Measurements from ENCODE around the gene PKD1.
"Not testable (repeated sequence)": the region's sequence is repeated elsewhere in the genome, so short reads cannot be mapped to it uniquely, and the experiment has no call there.

The PKD1 gene

GRCh38 chr16:2149630-2150417, 14.1 kb upstream of the PKD1 start:
- H3K27me3 Mint-ChIP-seq: no peaks in the 10 kb centered on the region
- peaks cover 10% of the 10 kb centered on the region for H3K36me3 Mint-ChIP-seq
- peaks cover 18% of the 10 kb centered on the region for H3K4me1 Mint-ChIP-seq (ENCODE audit: low read depth)
- no peaks in the 10 kb centered on the region for H3K9me3 Mint-ChIP-seq (ENCODE audit: low read depth)
- H3K4me3 Mint-ChIP-seq: peak overlapping the region; percentile 42
- H3K27ac Mint-ChIP-seq: no peak overlapping the region

GRCh38 chr16:2148714-2149629, 13.3 kb upstream of the PKD1 start:
- peaks cover 18% of the 10 kb centered on the region for H3K4me1 Mint-ChIP-seq (ENCODE audit: low read depth)
- peak overlapping the region; percentile 44 for H3K4me3 Mint-ChIP-seq
- no peaks in the 10 kb centered on the region for H3K27me3 Mint-ChIP-seq
- no peak overlapping the region for H3K27ac Mint-ChIP-seq
- H3K9me3 Mint-ChIP-seq (ENCODE audit: low read depth): no peaks in the 10 kb centered on the region
- peaks cover 6% of the 10 kb centered on the region for H3K36me3 Mint-ChIP-seq

GRCh38 chr16:2147981-2148671, 12.4 kb upstream of the PKD1 start, which contains the start of gene RAB26:
Gene RAB26, plus strand, starts transcription at chr16:2148625. Its CDS starts 159 bp downstream, at chr16:2148784.
- Mint-ChIP-seq H3K36me3 (peaks cover 2% of the 10 kb centered on the region), H3K27ac (no peak within 1 kb of the TSS), H3K9me3 (ENCODE audit: low read depth) (no peaks in the 10 kb centered on the region), H3K27me3 (no peaks in the 10 kb centered on the region), H3K4me3 (peak within 1 kb of the TSS; percentile 44), H3K4me1 (ENCODE audit: low read depth) (peaks cover 16% of the 10 kb centered on the region)

- Mint-ChIP-seq H3K4me1 (ENCODE audit: low read depth) (peaks cover 15% of the 10 kb centered on the region), H3K36me3 (peaks cover 2% of the 10 kb centered on the region), H3K4me3 (no peak overlapping the region), H3K27me3 (no peaks in the 10 kb centered on the region), H3K9me3 (ENCODE audit: low read depth) (no peaks in the 10 kb centered on the region), H3K27ac (no peak overlapping the region)
Observed at GRCh38 chr16:2147378-2147777, 11.7 kb upstream of the PKD1 start.

- Mint-ChIP-seq H3K4me3 (no peak overlapping the region), H3K27ac (no peak overlapping the region), H3K4me1 (ENCODE audit: low read depth) (peaks cover 7% of the 10 kb centered on the region), H3K36me3 (no peaks in the 10 kb centered on the region), H3K27me3 (no peaks in the 10 kb centered on the region), H3K9me3 (ENCODE audit: low read depth) (no peaks in the 10 kb centered on the region)
Observed at GRCh38 chr16:2145843-2146242, 10.1 kb upstream of the PKD1 start.

- Mint-ChIP-seq H3K4me1 (ENCODE audit: low read depth) (peaks cover 2% of the 10 kb centered on the region), H3K4me3 (no peak overlapping the region), H3K27me3 (no peaks in the 10 kb centered on the region)
Observed at GRCh38 chr16:2143878-2144485, 8.3 kb upstream of the PKD1 start.

GRCh38 chr16:2142942-2143877, 7.5 kb upstream of the PKD1 start:
- no peaks in the 10 kb centered on the region for H3K9me3 Mint-ChIP-seq (ENCODE audit: low read depth)
- no peaks in the 10 kb centered on the region for H3K27me3 Mint-ChIP-seq
- H3K36me3 Mint-ChIP-seq: no peaks in the 10 kb centered on the region
- no peak overlapping the region for H3K4me3 Mint-ChIP-seq
- H3K4me1 Mint-ChIP-seq (ENCODE audit: low read depth): peaks cover 2% of the 10 kb centered on the region
- no peak overlapping the region for H3K27ac Mint-ChIP-seq

More at GRCh38 chr16:2143878-2144485, 8.3 kb upstream of the PKD1 start:
- H3K9me3 Mint-ChIP-seq (ENCODE audit: low read depth): no peaks in the 10 kb centered on the region
- H3K27ac Mint-ChIP-seq: no peak overlapping the region
- H3K36me3 Mint-ChIP-seq: no peaks in the 10 kb centered on the region

- H3K36me3 Mint-ChIP-seq; H3K4me1 Mint-ChIP-seq (ENCODE audit: low read depth); H3K27ac Mint-ChIP-seq; H3K27me3 Mint-ChIP-seq; H3K9me3 Mint-ChIP-seq (ENCODE audit: low read depth): not testable (repeated sequence)
- peak overlapping the region; percentile 81 for H3K4me3 Mint-ChIP-seq
Observed at GRCh38 chr16:2135071-2135470, 627 bp downstream of the PKD1 start.

GRCh38 chr16:2133797-2134196, 1.9 kb downstream of the PKD1 start:
- not testable (repeated sequence) for H3K27me3 Mint-ChIP-seq; H3K36me3 Mint-ChIP-seq; H3K27ac Mint-ChIP-seq; H3K4me1 Mint-ChIP-seq (ENCODE audit: low read depth); H3K9me3 Mint-ChIP-seq (ENCODE audit: low read depth); H3K4me3 Mint-ChIP-seq

GRCh38 chr16:2129890-2130447, 5.7 kb downstream of the PKD1 start:
- H3K4me1 Mint-ChIP-seq (ENCODE audit: low read depth): peaks cover 12% of the 10 kb centered on the region
- not testable (repeated sequence) for H3K27me3 Mint-ChIP-seq; H3K36me3 Mint-ChIP-seq; H3K9me3 Mint-ChIP-seq (ENCODE audit: low read depth); H3K27ac Mint-ChIP-seq; H3K4me3 Mint-ChIP-seq

GRCh38 chr16:2129251-2129650, 6.4 kb downstream of the PKD1 start:
- H3K36me3 Mint-ChIP-seq; H3K27ac Mint-ChIP-seq; H3K4me3 Mint-ChIP-seq; H3K27me3 Mint-ChIP-seq; H3K9me3 Mint-ChIP-seq (ENCODE audit: low read depth): not testable (repeated sequence)
- peaks cover 12% of the 10 kb centered on the region for H3K4me1 Mint-ChIP-seq (ENCODE audit: low read depth)

GRCh38 chr16:2127630-2128280, 7.9 kb downstream of the PKD1 start:
- not testable (repeated sequence) for H3K27ac Mint-ChIP-seq, H3K4me3 Mint-ChIP-seq, H3K27me3 Mint-ChIP-seq

GRCh38 chr16:2126928-2127556, 8.7 kb downstream of the PKD1 start:
- H3K36me3 Mint-ChIP-seq; H3K27me3 Mint-ChIP-seq; H3K9me3 Mint-ChIP-seq (ENCODE audit: low read depth); H3K27ac Mint-ChIP-seq: not testable (repeated sequence)
- H3K4me3 Mint-ChIP-seq: peak overlapping the region; percentile 40
- H3K4me1 Mint-ChIP-seq (ENCODE audit: low read depth): peaks cover 12% of the 10 kb centered on the region

More at GRCh38 chr16:2127630-2128280, 7.9 kb downstream of the PKD1 start:
- H3K36me3 Mint-ChIP-seq; H3K9me3 Mint-ChIP-seq (ENCODE audit: low read depth): not testable (repeated sequence)
- peaks cover 12% of the 10 kb centered on the region for H3K4me1 Mint-ChIP-seq (ENCODE audit: low read depth)
